NCI-H524 (cell line): Measurements from ENCODE around the gene ANKH.
"Not testable (repeated sequence)": the region's sequence is repeated elsewhere in the genome, so short reads cannot be mapped to it uniquely, and the experiment has no call there.

Experiments used
- DNase-seq, 2 experiments: peaks; one replicate each; lab custom pipeline; 2025; lab: John Stamatoyannopoulos, UW

ANKH gene

GRCh38 chr5:14871214-14872069, at the start of gene ANKH:
Gene ANKH (minus strand): TSS chr5:14871778. CDS start chr5:14871447, 331 bp downstream.
- DNase-seq = peak; percentile 23 to 82

- DNase-seq = no peak
Observed at GRCh38 chr5:14920121-14920520, 48.5 kb upstream of the ANKH start.

GRCh38 chr5:14919106-14919505, 47.5 kb upstream of the ANKH start:
- DNase-seq = not testable (repeated sequence)

GRCh38 chr5:14917719-14918118, 46.1 kb upstream of the ANKH start:
- DNase-seq = no peak

- no peak for DNase-seq
Observed at GRCh38 chr5:14915291-14915952, 43.8 kb upstream of the ANKH start.

- DNase-seq = no peak
Observed at GRCh38 chr5:14914623-14915260, 43.2 kb upstream of the ANKH start.

GRCh38 chr5:14914193-14914592, 42.6 kb upstream of the ANKH start:
- no peak for DNase-seq

- peak in 1 of 2 experiments; percentile 25 for DNase-seq
Observed at GRCh38 chr5:14913096-14913495, 41.5 kb upstream of the ANKH start.

GRCh38 chr5:14912206-14912605, 40.6 kb upstream of the ANKH start:
- DNase-seq = no peak

GRCh38 chr5:14909369-14909768, 37.8 kb upstream of the ANKH start:
- no peak for DNase-seq

- DNase-seq = no peak
Observed at GRCh38 chr5:14908172-14908571, 36.6 kb upstream of the ANKH start.

GRCh38 chr5:14906628-14907027, 35.0 kb upstream of the ANKH start:
- no peak for DNase-seq

- DNase-seq = no peak
Observed at GRCh38 chr5:14902826-14903560, 31.4 kb upstream of the ANKH start.

- DNase-seq = no peak
Observed at GRCh38 chr5:14901462-14902051, 30.0 kb upstream of the ANKH start.

- no peak for DNase-seq
Observed at GRCh38 chr5:14900693-14901461, 29.3 kb upstream of the ANKH start.

- DNase-seq = no peak
Observed at GRCh38 chr5:14896131-14896530, 24.6 kb upstream of the ANKH start.

- DNase-seq = no peak
Observed at GRCh38 chr5:14895301-14895700, 23.7 kb upstream of the ANKH start.

- DNase-seq = no peak
Observed at GRCh38 chr5:14894748-14895147, 23.2 kb upstream of the ANKH start.

- DNase-seq = no peak
Observed at GRCh38 chr5:14893381-14893780, 21.8 kb upstream of the ANKH start.

GRCh38 chr5:14890846-14891245, 19.3 kb upstream of the ANKH start:
- DNase-seq = no peak

- DNase-seq = no peak
Observed at GRCh38 chr5:14884062-14884612, 12.6 kb upstream of the ANKH start.
